GOT3 (cell line): ENCODE measurements around the gene DOCK11.
"Not testable (repeated sequence)": the region's sequence is repeated elsewhere in the genome, so short reads cannot be mapped to it uniquely, and the experiment has no call there.

Experiments used
- DNase-seq: peaks from one replicate; lab custom pipeline; 2025; ENCODE audit warnings: mixed read lengths; lab: John Stamatoyannopoulos, UW

DOCK11 gene

DNA sequence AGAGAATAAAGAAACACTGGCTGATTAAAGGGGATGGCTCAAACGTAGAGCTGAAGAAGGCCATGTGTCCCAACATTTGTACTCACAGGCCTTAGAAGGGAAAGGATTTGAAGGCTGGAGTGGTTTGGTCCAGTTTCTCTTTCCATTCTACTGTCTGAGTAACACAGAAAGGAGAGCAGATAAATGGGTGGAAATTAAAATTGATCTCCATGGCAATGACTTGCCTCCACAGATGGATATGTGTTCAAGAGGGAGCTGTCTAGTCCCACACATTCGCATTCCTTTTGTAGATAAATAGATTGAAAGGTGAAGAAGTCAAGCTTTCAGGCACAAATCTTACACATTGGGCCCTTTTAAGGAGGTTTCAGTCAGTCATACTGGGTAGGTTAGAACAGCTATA is 74.6 kb downstream of the DOCK11 start:
- no peak for DNase-seq

- no peak for DNase-seq
Measured at GRCh38 chrX:118571836-118572235, 76.2 kb downstream of the DOCK11 start.

DNA sequence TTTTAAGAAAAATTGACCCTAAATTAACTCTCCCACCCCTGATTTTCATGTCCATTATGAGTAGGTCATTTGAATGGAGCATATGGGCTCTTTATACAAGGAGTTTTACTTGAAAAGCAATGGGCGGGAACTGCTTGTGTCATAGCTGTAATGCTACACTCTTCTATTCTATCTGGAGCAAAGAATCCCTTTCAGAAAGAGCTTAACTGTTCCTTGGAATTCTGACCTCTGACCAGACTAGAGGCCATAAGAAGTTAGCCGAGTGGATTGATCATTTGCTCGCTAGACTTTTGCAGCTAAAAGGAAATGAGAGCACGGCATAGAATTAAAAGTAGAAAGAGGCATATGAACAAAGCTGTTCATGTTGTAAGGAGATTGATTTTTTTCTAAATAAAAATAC is 79.1 kb downstream of the DOCK11 start:
- no peak for DNase-seq

DNA sequence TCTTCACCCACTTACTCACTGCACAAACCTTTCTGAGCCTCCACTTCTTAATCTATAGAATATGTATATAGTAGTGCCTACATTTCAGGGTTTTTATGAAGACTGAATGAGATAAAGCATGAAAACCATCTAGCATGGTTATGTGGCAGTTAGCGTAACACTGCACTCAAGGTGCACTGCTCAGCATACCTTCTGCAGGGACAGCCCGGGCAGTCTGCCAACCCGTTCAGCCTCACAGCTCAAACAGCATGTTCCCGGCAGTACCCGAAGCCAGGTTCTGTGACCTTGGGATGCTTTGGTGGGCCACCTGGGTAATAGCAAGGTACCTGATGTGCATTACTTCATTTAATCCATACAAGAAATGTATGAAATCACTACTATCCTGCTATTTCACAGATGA is 81.4 kb downstream of the DOCK11 start:
- no peak for DNase-seq

DNA sequence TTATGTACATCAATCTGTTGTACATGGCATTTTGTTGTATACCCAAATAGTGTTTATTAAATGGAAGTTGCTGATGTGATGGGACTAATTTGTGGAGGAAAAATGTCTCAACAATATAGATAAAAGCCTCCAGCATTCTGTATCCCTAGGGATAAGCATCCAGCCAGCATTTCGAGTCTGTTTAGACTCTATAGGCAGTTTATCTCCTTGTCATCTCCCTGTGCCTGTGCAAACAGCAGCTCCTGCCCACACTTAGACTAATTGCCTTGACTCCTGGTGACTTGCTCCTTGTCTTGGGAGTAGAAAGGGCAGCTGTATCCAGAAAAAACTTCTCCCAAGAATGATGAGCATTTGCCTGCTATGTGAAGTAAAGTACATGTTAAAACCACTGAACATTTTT is 83.8 kb downstream of the DOCK11 start:
- DNase-seq, result no peak

DNA sequence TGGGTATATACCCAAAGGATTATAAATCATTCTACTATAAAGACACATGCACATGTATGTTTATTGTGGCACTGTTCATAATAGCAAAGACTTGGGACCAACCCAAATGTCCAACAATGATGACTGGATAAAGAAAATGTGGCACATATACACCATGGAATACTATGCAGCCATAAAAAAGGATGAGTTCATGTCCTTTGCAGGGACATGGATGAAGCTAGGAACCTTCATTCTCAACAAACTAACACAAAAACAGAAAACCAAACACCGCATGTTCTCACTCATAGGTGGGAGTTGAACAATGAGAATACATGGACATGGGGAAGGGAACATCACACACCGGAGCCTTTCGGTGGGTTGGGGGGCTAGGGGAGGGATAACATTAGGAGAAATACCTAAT is 87.3 kb downstream of the DOCK11 start:
- not testable (repeated sequence) for DNase-seq

GRCh38 chrX:118583781-118584180 is 88.2 kb downstream of the DOCK11 start:
- no peak for DNase-seq

GRCh38 chrX:118585296-118585695 is 89.7 kb downstream of the DOCK11 start:
- DNase-seq, result no peak

DNA sequence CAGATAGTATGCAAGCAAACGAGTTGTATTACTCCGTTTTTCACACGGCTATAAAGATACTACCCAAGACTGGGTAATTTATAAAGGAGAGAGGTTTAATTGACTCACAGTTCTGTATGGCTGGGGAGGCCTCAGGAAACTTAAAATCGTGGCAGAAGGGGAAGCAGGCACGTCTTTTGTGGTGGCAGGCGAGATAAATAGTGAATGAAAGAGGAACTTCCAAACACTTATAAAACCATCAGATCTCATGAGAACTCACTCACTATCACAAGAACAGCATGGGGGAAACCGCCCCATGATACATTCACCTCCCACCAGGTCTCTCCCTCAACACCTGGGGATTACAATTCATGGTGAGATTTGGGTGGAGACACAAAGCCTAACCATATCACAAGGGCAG is 90.6 kb downstream of the DOCK11 start:
- DNase-seq, result not testable (repeated sequence)

GRCh38 chrX:118588715-118589114 is 93.1 kb downstream of the DOCK11 start:
- no peak for DNase-seq

GRCh38 chrX:118589227-118589626 is 93.6 kb downstream of the DOCK11 start:
- DNase-seq, result no peak

GRCh38 chrX:118593407-118593806 is 97.8 kb downstream of the DOCK11 start:
- DNase-seq, result no peak

DNA sequence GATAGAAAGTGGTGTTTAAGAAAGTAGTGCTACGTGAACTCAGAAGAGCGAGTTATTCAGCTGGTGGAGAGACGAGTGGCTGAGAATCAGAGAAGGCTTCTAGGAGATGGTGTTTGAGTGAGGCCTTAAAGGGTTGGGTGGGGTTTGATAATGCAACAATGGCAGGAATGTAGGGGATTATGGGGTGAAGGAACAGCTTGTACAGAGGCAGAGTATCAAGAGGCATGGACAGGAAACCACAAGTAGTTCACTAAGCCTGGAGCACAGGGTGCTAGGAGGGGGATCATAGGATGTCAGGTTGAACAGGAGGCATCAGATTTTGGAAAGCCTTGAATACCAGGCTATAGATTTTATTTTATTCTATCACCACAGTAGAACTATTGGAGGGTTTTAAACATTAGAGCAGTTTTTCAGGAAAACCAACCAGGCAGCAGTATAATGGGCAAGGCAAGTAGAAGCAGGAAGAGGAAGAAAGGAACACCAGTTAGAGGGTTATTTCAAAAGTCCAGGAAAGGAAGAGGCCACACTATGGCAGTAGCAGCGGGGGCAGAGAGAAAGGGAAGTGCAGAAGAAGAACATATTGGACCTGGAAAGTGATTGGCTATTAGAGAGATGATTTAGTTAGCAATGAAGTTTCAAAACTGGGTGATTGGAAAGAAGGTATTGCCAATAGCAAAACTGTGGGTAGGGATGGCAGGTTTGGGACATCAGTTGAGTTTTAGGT is 99.2 kb downstream of the DOCK11 start:
- no peak for DNase-seq

- no peak for DNase-seq
Measured at GRCh38 chrX:118595501-118596042, 100.0 kb downstream of the DOCK11 start.

- no peak for DNase-seq
Measured at GRCh38 chrX:118596390-118596789, 100.8 kb downstream of the DOCK11 start.

GRCh38 chrX:118603981-118604380 is 108.4 kb downstream of the DOCK11 start:
- DNase-seq, result no peak

DNA sequence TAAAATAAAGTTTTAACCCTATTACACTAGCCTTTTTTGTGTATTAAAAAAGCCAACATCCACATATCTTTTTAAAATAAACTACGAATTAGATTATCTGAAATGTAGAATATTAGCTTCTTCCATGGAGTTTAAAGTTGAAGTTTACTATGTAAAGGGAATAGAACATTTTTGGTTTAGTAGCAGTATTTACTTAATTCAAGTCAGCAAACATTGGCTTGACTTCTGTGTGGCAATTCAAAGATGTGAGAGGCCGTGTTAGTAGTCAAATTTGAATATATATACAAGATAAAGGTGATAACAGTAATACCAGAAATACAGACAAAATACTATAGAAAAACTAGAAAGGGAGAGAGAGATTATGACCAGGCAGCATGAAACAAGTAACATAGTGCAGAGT is 116.7 kb downstream of the DOCK11 start:
- DNase-seq, result no peak

DNA sequence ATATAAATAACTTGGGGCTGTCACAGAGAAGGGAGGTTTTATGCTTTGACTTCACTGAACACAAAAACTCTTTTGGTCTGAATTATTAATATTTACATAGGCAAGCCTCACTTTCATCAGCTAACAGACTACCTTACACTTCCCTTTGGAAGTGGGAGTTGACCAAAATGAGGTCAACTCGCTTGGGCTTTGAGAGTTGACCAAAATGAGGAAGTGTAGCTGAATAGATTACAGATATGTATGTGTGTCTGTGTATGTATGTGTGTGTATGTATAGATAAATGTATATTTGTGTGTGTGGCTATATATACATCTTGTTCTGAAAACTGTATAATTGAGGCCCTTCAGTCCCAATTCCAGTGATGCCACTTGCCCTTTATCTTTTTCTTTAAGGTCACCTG is 118.5 kb downstream of the DOCK11 start:
- no peak for DNase-seq

DNA sequence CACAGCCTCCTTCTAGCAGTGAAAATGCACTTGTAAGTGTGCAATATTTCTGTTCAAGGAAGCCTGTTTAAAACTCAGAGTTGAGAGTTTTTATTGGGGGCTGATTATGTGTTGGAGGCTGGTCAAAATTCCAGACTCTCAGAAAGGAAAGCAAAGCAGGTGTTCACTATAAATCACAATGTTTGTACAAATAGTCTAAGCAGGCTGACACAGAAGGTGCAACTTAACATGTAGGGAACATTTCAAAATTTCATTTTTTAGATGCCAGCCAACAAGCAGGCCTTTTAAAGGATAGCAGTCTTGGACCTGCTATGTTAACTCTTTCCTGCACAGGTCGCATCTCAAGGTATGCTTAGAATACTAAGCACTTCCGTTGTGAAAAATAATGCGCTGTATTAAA is 119.5 kb downstream of the DOCK11 start:
- no peak for DNase-seq

GRCh38 chrX:118621081-118621759 is 125.6 kb downstream of the DOCK11 start:
- DNase-seq, result no peak

DNA sequence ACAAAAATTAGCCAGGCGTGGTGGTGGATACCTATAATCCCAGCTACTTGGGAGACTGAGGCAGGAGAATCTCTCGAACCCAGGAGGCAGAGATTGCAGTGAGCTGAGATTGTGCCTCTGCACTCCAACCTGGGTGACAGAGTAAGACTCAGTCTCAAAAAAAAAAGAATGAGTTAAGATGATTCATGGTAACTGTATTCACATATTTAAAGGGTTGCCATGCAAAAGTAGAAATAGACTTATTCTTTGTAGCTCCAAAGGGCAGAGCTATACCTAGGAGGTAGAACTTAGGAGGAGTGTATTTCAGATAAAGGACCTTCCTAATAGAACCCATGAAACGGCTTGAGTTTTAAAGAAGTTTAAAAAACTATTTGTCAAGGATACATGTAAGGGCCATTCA is 127.4 kb downstream of the DOCK11 start:
- DNase-seq, result no peak

GRCh38 chrX:118626346-118626745 is 130.7 kb downstream of the DOCK11 start:
- DNase-seq, result no peak

GRCh38 chrX:118627084-118627758 is 131.6 kb downstream of the DOCK11 start:
- no peak for DNase-seq
